T-helper 2 cell treated with Interferon-gamma antibody and Interleukin-4, amounts not matched to agents 5 μg/mL and 100 μg/mL, for 36 hours (primary cell): Measurements from ENCODE around the gene CDYL2.

Experiments used
- DNase-seq: peaks from one replicate; pipeline ENCODE4 v3.0.0; 2021; ENCODE audit warnings: low spot score
- H3K27ac Mint-ChIP-seq: one replicate; pipeline ENCODE4 v1.8.0; 2021; ENCODE audit warnings: mild to moderate bottlenecking, mixed read lengths
- H3K27me3 Mint-ChIP-seq: one replicate; pipeline ENCODE4 v1.8.0; 2021; ENCODE audit warnings: low read depth, mixed read lengths
- H3K36me3 Mint-ChIP-seq: one replicate; pipeline ENCODE4 v1.8.0; 2021; ENCODE audit warnings: low read depth, mixed read lengths
- H3K4me1 Mint-ChIP-seq: one replicate; pipeline ENCODE4 v1.8.0; 2021; ENCODE audit warnings: low read depth, mixed read lengths
- H3K4me3 Mint-ChIP-seq: one replicate; pipeline ENCODE4 v1.8.0; 2022; ENCODE audit warnings: mild to moderate bottlenecking, moderate library complexity, mixed read lengths
- H3K9me3 Mint-ChIP-seq: one replicate; pipeline ENCODE4 v1.8.0; 2021; ENCODE audit warnings: mixed read lengths

The CDYL2 gene

DNA sequence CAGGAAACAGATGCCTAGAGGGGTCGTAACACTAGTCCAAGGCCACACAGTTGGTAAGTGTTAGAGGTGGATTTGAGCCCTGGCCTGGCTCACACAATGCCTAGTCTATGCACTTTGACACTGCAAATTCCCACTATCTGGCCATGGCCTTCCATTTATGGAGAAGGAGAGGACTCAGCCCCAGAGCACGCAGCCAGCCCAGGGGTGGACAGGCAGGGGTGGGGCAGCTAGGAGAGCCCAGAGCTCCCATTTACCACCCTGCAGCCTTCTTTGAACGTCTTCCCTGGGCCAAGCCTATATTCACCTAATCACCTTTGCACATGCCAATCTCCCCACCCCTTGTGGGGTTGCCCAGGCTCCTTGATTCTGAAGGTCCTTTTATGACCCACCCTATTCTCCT is 182.4 kb downstream of the CDYL2 start:
- no peaks in the 10 kb centered on the region for H3K4me1 Mint-ChIP-seq
- H3K36me3 Mint-ChIP-seq, result peaks cover 20% of the 10 kb centered on the region
- no peak for DNase-seq
- no peaks in the 10 kb centered on the region for H3K27me3 Mint-ChIP-seq
- H3K4me3 Mint-ChIP-seq, result no peak overlapping the region
- H3K27ac Mint-ChIP-seq, result no peak overlapping the region
- H3K9me3 Mint-ChIP-seq, result peaks cover 5% of the 10 kb centered on the region

DNA sequence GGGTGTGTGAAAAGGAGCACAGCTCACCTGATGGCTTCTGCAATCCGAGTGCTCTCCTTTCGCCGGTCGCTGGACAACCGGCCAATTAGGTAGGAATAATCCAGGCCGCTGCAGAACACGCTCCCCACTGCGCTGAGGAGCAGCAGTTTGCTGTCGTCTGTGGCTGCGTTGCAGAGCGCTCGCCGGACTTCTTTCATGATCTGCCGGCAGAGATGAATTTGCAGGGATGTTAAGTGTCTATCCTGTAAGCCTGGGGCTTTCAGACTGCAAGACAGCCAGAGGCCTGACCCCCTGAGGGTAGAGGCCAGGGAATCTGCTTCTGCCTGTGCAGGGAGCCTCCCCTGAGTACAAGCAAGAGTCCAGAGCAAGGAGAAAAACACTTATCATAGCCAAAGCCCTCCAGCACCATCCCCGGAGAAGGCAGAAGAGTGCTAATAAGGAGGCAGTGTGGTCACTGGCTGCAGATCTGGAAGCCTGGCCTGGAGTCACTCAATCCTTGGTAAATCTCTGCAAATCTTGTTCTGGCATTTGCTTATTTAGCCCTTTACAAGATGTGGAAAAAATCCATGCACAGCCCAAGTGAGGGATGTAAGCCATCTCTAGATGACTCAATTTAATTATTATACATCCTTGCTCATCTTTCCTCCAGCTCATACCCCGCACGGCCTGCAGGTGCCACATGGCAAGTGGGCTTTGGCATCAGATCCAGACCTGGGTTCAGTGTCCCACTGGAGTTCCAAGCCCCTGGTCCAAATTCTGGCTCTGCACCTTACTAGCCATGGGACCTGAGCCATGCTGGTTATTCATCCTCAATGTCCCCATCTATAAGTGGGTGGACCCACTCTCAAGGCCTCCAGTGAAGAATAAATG is 183.4 kb downstream of the CDYL2 start:
- Mint-ChIP-seq H3K36me3 (peaks cover 17% of the 10 kb centered on the region), H3K4me1 (no peaks in the 10 kb centered on the region), H3K27me3 (no peaks in the 10 kb centered on the region), H3K4me3 (no peak overlapping the region), H3K9me3 (peaks cover 5% of the 10 kb centered on the region), H3K27ac (no peak overlapping the region)
- DNase-seq, result no peak

GRCh38 chr16:80619824-80620223 is 184.6 kb downstream of the CDYL2 start:
- Mint-ChIP-seq H3K27me3 (no peaks in the 10 kb centered on the region), H3K27ac (no peak overlapping the region), H3K4me1 (no peaks in the 10 kb centered on the region), H3K4me3 (no peak overlapping the region), H3K36me3 (peaks cover 18% of the 10 kb centered on the region), H3K9me3 (peaks cover 5% of the 10 kb centered on the region)
- DNase-seq, result no peak

- DNase-seq, result no peak
- H3K4me3 Mint-ChIP-seq, result no peak overlapping the region
- H3K9me3 Mint-ChIP-seq, result peaks cover 3% of the 10 kb centered on the region
- H3K36me3 Mint-ChIP-seq, result peaks cover 16% of the 10 kb centered on the region
- no peak overlapping the region for H3K27ac Mint-ChIP-seq
- H3K4me1 Mint-ChIP-seq, result peaks cover 1% of the 10 kb centered on the region
- no peaks in the 10 kb centered on the region for H3K27me3 Mint-ChIP-seq
These were observed 185.3 kb downstream of the CDYL2 start for GRCh38 chr16:80618862-80619648.

DNA sequence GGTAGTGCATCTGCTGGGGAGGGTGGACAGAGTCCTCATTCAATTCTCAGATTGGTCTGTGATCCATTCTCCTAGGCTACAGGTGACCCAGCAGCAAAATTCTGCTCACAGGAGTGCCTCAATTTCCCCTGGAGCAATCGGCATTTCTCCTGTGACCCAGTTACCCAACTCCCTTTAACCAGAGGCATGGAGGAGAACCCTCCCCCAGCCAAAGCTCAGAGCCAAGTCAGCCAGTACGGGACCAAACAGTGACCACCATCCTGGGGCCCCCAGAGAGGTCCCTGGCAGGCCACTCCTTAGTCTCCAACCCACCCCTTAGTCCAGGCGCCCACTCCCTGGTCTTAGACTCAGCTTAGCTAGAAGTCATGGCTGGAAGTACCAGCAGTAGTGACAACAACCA is 188.0 kb downstream of the CDYL2 start:
- no peak for DNase-seq
- peaks cover 19% of the 10 kb centered on the region for H3K36me3 Mint-ChIP-seq

DNA sequence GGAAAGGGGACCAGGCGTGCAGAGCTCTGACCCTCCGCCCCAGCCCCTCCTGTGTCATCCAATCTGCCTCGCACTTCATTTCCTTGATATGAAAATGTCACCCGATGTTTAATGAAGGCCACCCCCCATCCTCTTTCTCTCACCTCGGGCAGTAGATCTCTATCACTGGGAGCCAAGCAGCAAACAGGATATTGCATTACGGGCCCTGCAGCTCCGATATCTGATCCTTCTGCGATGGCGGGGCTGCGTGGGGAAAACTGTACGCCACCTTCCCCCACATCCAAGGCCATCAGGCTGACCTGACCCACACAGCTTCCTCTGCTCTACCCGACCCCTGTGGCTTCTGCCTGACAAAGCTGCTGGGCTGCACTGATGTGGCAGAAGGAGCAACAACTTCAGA is 188.7 kb downstream of the CDYL2 start:
- peaks cover 6% of the 10 kb centered on the region for H3K9me3 Mint-ChIP-seq
- peaks cover 19% of the 10 kb centered on the region for H3K36me3 Mint-ChIP-seq
- no peaks in the 10 kb centered on the region for H3K27me3 Mint-ChIP-seq
- H3K27ac Mint-ChIP-seq, result no peak overlapping the region
- H3K4me1 Mint-ChIP-seq, result peaks cover 5% of the 10 kb centered on the region
- DNase-seq, result no peak
- no peak overlapping the region for H3K4me3 Mint-ChIP-seq

More for the DNA sequence above, 188.0 kb downstream of the CDYL2 start:
- Mint-ChIP-seq H3K27ac (no peak overlapping the region), H3K9me3 (peaks cover 6% of the 10 kb centered on the region), H3K4me1 (peaks cover 5% of the 10 kb centered on the region), H3K4me3 (no peak overlapping the region), H3K27me3 (no peaks in the 10 kb centered on the region)

DNA sequence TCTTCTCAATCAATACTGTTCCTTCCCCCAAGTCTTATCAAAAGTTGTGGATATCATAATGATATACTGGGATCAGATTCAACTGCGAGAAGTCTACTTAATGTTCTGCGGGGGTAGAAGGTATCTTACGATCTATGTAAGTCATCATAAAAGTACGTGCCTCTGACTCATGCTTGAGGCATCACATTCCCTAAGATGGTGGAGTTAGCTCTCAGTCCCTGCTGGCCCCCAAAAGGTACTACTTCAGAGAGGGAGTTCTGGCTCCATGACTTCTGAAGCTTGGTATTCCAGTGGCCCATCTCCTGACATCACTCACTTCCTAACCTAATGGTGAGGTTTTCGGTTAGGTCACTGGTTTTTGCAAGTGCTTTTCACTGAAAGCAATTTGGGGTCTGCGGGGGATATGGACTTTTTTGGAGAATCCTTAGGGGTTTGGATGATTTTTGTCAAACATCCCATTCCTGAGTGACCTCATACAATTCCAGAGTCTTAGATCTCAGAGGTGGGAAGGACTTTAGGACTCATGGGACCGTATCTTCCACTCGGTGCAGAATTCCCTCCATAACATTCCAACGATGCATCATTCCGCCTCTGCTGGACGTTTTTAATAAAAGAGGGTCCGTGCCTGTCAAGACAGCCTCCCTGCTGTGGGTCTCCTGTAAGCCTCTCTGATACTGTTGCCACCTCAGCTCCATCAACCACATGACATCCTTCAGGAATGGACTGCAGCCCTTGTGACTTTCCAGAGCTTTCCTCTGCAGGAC is 189.3 kb downstream of the CDYL2 start:
- peaks cover 5% of the 10 kb centered on the region for H3K4me1 Mint-ChIP-seq
- peaks cover 6% of the 10 kb centered on the region for H3K9me3 Mint-ChIP-seq
- no peak overlapping the region for H3K4me3 Mint-ChIP-seq
- no peaks in the 10 kb centered on the region for H3K27me3 Mint-ChIP-seq
- no peak overlapping the region for H3K27ac Mint-ChIP-seq
- DNase-seq, result no peak
- H3K36me3 Mint-ChIP-seq, result peaks cover 19% of the 10 kb centered on the region

DNA sequence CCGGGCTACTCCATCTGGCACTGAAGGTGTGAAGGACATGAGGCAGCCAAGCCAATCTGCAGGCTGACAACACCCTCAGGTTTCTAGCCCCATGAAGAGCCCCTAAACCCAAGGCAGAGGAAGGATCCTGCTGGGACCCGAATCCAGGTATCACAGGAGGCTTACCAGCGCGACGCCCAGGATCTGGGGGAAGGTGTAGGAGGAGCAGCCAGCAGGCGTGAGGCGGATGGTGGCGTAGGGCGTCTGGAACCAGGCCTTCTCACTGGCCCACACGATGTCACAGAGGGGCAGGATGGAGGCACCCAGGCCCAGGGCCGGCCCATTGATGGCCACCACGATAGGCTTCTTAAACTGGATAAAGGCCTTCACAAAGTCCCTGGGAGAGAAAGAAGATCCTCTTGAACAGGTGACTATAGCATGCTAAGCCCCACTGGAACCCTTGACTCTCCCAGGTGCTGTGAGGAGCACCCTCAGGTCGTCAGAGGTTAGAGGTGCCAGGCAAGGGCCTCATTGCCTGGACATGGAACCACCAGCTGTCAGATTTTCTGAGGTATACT is 191.9 kb downstream of the CDYL2 start:
- Mint-ChIP-seq H3K4me3 (no peak overlapping the region), H3K27me3 (no peaks in the 10 kb centered on the region), H3K4me1 (peaks cover 5% of the 10 kb centered on the region), H3K36me3 (peaks cover 20% of the 10 kb centered on the region), H3K27ac (no peak overlapping the region), H3K9me3 (peaks cover 6% of the 10 kb centered on the region)
- no peak for DNase-seq

GRCh38 chr16:80611930-80612327 is 192.5 kb downstream of the CDYL2 start:
- Mint-ChIP-seq H3K36me3 (peaks cover 25% of the 10 kb centered on the region), H3K4me3 (no peak overlapping the region), H3K4me1 (peaks cover 5% of the 10 kb centered on the region), H3K27ac (no peak overlapping the region), H3K27me3 (no peaks in the 10 kb centered on the region), H3K9me3 (peaks cover 6% of the 10 kb centered on the region)
- DNase-seq, result no peak

DNA sequence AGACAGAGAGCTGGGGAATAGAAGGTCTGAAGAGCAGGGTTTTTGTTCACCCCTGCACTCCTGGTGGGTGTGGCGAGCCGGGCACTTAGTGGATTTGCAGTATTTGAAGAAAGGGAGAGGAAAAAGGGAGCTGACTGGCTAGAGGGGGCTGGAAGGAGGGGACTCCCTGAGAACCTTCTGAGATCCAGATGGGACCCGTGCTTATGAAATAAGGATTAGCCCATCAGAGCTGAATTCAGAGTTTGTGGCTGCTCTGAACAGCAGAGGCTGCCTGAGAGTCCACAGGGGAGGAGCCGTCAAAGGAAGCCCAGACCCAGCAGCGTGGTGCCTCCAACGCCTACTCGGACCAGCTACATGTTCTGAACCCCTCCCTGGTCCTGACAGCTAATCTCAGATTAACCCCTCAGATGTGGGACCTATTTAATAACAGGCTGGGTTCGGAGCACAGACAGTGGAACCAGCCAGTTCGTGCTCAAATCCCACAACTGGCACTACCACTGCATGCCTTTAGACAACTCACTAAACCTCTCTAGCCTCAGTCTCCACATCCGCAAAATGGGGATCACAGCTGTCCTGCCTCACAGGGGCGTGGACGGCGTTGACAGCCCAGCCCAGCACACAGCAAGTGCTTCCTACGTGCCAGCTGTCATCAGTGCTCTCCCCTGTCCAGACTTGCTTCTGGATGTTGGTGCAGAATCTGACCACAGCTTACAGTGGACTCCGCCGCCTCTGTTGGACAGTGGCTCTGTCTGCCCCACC is 193.0 kb downstream of the CDYL2 start:
- H3K9me3 Mint-ChIP-seq, result peaks cover 6% of the 10 kb centered on the region
- peaks cover 9% of the 10 kb centered on the region for H3K4me1 Mint-ChIP-seq
- no peak overlapping the region for H3K27ac Mint-ChIP-seq
- H3K27me3 Mint-ChIP-seq, result no peaks in the 10 kb centered on the region
- no peak for DNase-seq
- peaks cover 31% of the 10 kb centered on the region for H3K36me3 Mint-ChIP-seq
- no peak overlapping the region for H3K4me3 Mint-ChIP-seq

DNA sequence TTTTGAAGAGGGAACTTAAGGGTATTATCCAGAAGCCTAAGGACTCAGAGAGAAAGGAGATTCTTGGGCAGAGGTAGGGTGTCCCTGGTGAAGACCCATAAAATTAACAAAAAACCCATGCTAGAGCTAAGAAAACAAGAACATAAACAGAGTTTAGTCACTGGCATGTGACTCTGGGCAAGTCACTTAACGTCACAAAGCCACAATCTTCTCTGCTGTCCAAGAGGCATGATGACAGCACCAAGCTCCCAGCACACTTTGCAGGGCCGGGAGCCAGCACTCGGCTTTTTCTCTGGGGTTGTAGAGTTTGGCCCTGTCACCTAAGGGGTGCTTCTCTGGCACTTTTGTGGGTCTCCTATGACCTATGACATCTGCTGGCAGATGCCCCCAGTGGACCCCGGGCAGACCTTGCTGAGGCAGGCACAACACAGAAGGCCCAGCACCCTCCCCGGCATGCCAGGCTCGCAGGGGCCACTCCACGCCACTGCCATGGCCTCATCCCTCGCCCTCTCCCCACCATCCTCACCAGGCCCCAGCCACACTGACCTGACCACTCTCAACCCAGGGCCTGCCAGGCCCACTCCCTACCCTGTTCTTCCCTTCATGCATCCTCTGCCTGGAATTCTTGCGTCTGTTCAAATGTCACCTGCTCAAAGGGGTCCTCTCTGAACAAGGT is 193.8 kb downstream of the CDYL2 start:
- Mint-ChIP-seq H3K27ac (no peak overlapping the region), H3K4me1 (peaks cover 11% of the 10 kb centered on the region), H3K27me3 (no peaks in the 10 kb centered on the region), H3K4me3 (no peak overlapping the region), H3K36me3 (peaks cover 30% of the 10 kb centered on the region), H3K9me3 (peaks cover 6% of the 10 kb centered on the region)
- DNase-seq, result no peak

DNA sequence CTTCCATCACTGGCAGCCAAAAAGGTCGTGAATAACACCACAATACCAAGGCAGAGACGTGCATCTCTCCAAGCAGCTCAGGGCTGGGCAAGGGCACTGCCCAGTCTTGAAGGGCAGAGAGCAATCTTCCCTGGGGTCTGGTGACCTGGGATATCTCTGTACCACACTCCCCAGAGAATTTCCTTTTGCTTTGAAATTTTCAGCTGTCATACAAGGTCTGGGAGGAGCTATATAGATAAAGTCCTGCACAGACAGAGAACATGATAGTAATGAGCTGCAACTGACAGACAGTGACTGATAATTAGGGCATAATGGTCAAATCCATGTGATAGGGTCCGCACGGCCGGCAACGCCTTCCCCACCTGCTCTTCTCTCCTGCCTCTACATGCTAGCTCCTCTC is 195.5 kb downstream of the CDYL2 start:
- peaks cover 9% of the 10 kb centered on the region for H3K4me1 Mint-ChIP-seq
- H3K9me3 Mint-ChIP-seq, result peaks cover 2% of the 10 kb centered on the region
- H3K36me3 Mint-ChIP-seq, result peaks cover 30% of the 10 kb centered on the region
- H3K27ac Mint-ChIP-seq, result no peak overlapping the region
- no peak overlapping the region for H3K4me3 Mint-ChIP-seq
- H3K27me3 Mint-ChIP-seq, result no peaks in the 10 kb centered on the region
- DNase-seq, result no peak

DNA sequence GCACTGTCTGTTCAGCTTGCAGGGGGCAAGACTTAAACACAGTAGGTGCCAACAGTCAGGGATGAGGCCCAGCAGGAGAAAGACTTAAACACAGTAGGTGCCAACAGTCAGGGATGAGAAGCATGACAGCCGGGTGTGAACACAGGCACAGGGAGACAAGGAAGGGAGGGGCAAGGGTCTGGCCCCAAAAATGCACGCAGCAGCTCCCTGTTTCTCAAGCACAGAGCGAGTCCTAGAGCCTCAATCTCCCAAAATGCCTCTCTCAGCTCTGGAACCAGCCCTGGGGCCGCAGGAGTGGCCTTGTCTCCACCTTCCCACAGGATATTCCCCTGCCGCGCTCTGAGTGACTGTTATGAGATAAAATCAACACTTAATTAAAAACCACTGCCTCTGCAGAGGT is 197.2 kb downstream of the CDYL2 start:
- no peaks in the 10 kb centered on the region for H3K9me3 Mint-ChIP-seq

More for the DNA sequence above, 197.2 kb downstream of the CDYL2 start:
- Mint-ChIP-seq H3K27me3 (no peaks in the 10 kb centered on the region), H3K4me3 (no peak overlapping the region), H3K36me3 (peaks cover 32% of the 10 kb centered on the region), H3K27ac (no peak overlapping the region), H3K4me1 (peaks cover 10% of the 10 kb centered on the region)
- no peak for DNase-seq
